MG63 (cell line): ENCODE data around the gene NSD2. TPM values are rescaled to one million over a fixed set of nuclear protein-coding genes. Genes with fewer than 3 reads are reported as not detected.
"Not testable (repeated sequence)": the region's sequence is repeated elsewhere in the genome, so short reads cannot be mapped to it uniquely, and the experiment has no call there.

Source experiments
- DNase-seq: peaks from one replicate; pipeline ENCODE4 v3.0.0-alpha.2; 2020
- H3K27me3 ChIP-seq: fragments of 250-450 bp; sonication (Bioruptor Pico); 2 replicates; pipeline ENCODE4 v1.5.1; 2020; ENCODE audit warnings: mild to moderate bottlenecking, moderate library complexity
- H3K36me3 ChIP-seq: fragments of 250-450 bp; sonication (Bioruptor Pico); 2 replicates; pipeline ENCODE4 v1.5.1; 2020; ENCODE audit warnings: mild to moderate bottlenecking, moderate library complexity
- H3K4me3 ChIP-seq: fragments of 250-450 bp; sonication (Bioruptor Pico); 2 replicates; pipeline ENCODE4 v1.5.1; 2020; ENCODE audit warnings: mild to moderate bottlenecking, moderate library complexity
- H3K9me3 ChIP-seq: fragments of 250-450 bp; sonication (Bioruptor Pico); 2 replicates; pipeline ENCODE4 v1.5.1; 2020; ENCODE audit warnings: mild to moderate bottlenecking, moderate library complexity
- total RNA-seq: library from RNA; depleted of rRNA; stranded (reverse); fragments of >200 nt; shearing (Covaris generic); gene quantifications from 2 replicates; pipeline ENCODE4 v1.2.3, GENCODE V29; 2014; ENCODE audit warnings: low replicate concordance; rRNA removed

The NSD2 gene
- 34.1 and 39.9 TPM in 2 replicates for total RNA-seq

DNA sequence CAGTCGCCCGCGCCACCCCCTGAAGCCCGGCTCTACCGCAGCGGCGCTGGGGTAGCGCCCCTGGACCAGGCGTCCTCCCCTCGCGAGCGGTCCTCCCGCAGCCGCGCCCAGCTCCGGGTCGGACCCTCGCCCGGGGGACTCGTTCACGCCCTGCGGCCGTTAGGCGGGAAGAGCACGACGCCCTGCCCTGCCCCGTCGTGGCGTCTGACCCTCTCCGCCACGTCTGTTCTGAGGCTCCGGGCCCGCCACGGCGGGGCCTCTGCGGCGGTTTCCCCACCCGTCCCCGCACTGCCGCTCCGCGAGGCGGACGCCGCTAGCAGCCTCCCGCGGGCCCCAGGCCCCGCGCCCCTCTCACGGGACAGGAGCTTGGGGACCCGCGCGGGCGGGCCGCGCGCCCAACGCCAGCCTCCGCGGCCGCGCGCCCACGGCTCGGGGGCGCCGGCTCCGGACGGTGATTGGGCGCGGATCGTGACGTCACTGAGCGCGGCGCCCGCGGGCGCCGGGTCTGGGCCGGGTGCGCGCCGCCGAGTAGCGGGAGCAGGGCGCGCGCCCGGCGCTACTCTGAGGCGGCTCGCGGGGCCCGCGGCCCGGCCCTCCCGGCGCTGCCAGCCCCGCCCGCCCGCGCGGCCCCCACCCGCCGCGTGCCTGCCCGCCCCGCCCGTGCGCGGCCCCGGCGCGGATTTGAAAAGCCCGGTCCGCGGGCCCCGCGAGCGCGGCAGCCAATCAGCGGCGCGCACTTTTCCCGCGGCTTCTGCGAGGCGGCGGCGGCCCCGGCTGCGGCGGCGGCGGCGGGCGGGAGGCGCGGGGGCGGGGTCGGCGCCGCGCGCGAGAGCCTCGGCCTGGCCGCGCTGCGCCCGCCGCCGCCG lies at the start of gene NSD2:
TSS of gene NSD2 (plus strand) at position 816 of the 866 bp plus-strand sequence. CDS start 29,262 bp downstream, outside the sequence.
- DNase-seq: peak; percentile 88
- Histone ChIP-seq H3K27me3 (no peaks in the 10 kb centered on the region), H3K9me3 (no peaks in the 10 kb centered on the region), H3K4me3 (peak within 1 kb of the TSS; percentile 67), H3K36me3 (no peaks in the 10 kb centered on the region; the same call in 1 of the 2 replicates)

DNA sequence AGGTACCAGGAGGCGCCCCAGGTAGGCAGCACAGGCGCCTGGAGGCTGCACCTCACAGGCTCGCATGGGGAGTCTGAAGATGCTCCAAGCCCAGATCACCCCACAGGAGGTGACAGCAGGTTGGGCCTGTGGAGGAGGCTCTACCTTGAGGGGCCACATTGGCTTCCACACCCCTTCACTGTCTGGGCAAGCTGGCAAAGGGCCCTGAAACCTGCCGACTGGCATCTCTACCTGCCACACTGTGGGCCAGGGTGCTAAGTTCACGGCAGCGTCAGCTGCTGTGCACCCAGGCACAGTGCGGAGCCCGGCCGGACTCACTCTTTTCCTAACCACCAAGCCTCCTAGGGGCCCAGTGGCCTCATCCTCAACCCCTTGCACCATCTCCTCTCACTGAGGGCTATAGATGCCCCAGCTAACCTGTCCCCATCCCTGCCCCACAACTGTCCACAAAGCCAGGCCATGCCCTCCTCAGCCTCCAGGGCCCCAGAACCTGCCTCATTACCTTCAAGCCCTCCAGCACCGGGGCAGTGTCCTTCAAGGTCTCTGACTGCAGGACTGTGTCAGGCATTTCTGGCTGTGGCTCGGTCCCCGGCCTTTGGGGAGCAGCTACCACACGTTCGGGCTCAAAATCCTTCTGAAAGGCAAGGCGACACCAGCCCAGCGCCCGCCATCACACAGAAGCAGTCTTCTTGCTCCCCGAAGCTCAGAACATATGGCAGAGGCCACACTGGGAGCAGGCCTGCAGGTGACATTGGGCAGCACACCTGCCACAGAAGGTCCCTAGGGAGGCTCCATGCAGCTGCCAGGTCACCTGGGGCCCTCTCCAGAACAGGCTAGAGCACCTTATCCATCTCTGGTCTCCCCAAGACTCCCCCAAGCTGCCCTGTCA lies 49.3 kb upstream of the NSD2 start:
- no peak for DNase-seq
- Histone ChIP-seq H3K9me3 (no peaks in the 10 kb centered on the region), H3K36me3 (no peaks in the 10 kb centered on the region; the same call in 1 of the 2 replicates), H3K27me3 (no peaks in the 10 kb centered on the region), H3K4me3 (no peak overlapping the region)

DNA sequence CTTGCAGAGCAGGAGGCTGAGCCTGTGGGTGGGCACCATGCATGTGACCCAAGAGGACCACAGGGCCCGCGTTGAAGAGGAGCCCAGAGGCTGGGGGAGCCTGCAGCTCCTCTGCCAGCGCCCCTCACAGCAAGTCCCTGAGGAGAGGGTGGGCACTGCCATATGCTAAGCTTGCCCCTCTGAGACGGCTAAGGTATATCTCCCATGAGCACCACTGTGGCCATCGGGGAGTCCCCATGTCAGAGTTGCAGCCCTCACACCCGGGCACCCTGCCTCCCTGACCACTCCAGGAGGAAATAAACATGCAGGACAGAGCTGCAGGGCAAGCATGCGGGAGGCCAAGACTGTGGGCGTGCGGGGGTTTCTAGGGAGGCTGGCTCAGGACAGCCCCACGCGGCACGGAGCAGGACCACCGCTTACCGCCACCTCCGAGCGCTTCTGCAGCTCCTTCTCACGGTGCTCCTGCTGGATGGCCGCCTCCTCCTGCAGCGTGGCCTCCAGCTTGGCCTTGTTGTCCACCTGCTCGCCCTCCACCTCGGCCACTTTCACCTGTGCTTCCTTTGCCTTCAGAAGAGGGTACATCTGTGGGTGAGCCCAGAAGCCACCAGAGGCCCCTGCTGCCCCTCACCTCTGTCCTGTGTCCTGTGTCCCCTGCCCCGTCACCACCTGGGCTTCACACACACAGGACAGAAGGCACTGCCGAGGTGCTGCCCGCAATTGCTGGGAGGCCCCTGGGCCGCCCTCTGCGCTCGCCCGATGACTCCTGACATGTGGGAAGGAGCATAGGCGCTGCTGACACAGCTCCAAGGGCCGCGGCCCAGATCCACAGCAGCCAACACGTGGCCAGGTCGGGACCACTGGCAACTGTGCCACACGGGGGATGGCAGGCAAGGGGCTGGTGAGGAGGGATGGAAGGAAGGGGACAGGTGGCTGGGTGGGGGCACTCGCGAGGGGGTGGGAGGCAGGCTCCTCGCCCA lies 48.3 kb upstream of the NSD2 start:
- no peaks in the 10 kb centered on the region for H3K27me3 ChIP-seq
- H3K9me3 ChIP-seq: no peaks in the 10 kb centered on the region
- H3K36me3 ChIP-seq: no peaks in the 10 kb centered on the region; the same call in 1 of the 2 replicates
- H3K4me3 ChIP-seq: no peak overlapping the region
- no peak for DNase-seq

DNA sequence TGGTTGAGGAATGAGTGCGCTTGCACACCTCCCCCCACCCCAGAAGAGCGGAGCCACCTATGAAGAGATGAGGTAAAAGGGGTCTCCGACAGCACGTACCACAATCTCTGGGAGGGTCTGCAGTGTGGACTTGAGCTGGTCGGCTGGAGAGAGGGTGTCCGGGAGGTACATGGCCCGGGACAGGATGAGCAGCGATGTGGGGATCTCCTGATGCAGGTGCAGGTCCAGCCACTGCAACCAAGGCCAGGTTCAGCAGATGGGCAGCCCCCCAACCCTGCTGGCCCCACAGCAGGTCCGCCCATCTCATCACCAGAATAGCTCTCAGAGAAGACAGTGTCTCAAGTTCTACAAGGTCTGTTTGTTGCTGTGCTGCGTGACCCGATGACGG lies 47.7 kb upstream of the NSD2 start:
- Histone ChIP-seq H3K36me3 (no peaks in the 10 kb centered on the region; the same call in 1 of the 2 replicates), H3K4me3 (no peak overlapping the region)

DNA sequence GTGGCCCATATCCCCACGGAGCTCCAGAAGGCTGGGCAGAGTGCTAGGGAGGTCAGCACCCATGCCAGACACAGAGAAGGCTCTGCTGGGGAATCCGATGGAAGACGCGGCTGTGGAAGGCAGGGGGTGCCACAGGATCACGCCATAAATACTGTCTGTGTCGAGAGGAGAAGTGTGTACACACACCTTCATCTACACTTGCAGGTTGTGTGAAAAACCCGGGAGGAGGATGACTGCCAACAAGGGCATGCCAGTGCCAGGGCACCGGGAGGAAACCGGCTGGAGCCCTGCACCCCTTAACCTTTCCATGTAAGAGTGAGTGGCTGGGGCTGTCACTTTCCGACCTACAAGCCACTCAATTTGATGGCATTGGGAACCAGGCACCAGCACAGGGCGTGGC lies 46.4 kb upstream of the NSD2 start:
- no peak overlapping the region for H3K4me3 ChIP-seq
- H3K36me3 ChIP-seq: no peaks in the 10 kb centered on the region; the same call in 1 of the 2 replicates
- H3K9me3 ChIP-seq: no peaks in the 10 kb centered on the region
- H3K27me3 ChIP-seq: no peaks in the 10 kb centered on the region
- DNase-seq: no peak

More for the DNA sequence above, 47.7 kb upstream of the NSD2 start:
- no peaks in the 10 kb centered on the region for H3K27me3 ChIP-seq
- DNase-seq: no peak
- no peaks in the 10 kb centered on the region for H3K9me3 ChIP-seq

DNA sequence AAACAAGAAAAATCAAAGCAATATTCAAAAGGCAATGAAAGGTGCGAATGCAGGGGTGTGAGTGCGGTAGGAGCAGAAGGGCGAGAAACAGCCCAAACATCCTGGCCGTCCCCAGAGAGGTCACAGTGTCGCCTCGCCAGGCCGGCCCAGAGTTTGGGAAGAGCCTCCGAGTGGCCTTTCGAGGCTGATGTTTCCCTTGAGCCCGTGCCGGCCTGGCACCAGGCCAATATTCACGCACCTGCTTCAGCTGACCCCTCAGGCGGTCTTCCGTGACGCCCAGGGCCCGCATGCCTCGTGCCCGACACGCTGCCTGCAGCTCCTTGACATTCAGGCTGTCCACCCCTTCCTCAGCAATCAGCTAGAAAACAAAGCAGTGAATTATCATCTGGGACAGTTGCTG lies 45.9 kb upstream of the NSD2 start:
- Histone ChIP-seq H3K36me3 (no peaks in the 10 kb centered on the region; the same call in 1 of the 2 replicates), H3K4me3 (no peak overlapping the region), H3K27me3 (no peaks in the 10 kb centered on the region), H3K9me3 (no peaks in the 10 kb centered on the region)
- no peak for DNase-seq

DNA sequence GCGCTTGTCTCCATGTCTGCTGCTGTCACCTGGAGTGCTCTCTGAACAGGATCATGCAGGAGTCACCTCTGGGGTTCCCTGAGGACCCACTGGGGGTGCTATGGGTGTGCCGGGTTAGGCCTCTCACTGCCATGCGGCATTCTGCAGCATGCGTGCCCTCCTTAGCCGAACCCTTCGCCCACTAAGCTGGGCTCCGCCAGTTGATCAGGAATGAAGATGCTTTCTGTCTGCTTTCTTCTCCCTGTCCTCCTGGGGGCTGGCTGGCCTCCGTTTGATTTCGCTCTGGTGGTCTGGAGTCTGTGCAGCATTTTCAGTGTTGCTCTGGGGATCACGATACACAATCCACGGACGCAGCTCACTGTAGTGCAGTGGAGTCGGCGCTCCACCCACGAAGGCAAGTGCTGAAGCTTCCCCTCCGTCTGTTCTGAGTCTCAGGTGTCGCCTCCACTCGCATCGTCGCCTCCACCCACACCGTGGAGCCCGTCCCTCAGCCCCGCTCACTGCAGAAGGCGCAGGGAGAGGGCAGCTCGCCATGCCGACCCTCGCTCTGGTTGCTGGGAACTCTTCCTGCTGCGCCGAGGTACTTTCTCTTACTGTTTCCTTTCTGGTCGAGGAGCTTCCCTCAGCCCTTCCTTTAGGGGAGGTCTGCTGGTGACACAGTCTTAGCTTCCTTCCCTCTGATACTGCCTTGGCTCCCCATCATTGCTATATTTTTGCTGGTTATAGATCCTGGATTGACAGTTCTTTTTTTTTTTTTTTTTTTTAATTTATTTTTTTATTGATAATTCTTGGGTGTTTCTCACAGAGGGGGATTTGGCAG lies 44.5 kb upstream of the NSD2 start:
- no peak for DNase-seq
- Histone ChIP-seq H3K36me3 (no peaks in the 10 kb centered on the region; the same call in 1 of the 2 replicates), H3K4me3 (no peak overlapping the region), H3K9me3 (no peaks in the 10 kb centered on the region), H3K27me3 (no peaks in the 10 kb centered on the region)

DNA sequence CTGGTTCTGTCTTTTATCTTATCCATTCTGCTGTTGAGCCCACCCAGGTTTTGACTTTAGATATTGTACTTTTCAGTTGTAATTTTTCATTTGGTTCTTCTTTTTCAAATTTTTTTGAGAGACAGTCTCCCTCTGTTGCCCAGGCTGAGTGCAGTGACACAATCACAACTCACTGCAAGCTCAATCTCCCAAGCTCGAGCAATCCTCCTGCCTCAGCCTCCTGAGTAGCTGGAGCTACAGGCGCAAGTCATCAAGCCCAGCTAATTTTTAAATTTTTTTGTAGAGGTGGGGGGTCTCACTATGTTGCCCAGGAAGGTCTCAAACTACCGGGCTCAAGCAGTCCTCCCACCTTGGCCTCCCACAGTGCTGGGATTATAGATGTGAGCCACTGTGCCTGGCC lies 41.0 kb upstream of the NSD2 start:
- H3K27me3 ChIP-seq: no peaks in the 10 kb centered on the region
- no peak overlapping the region for H3K4me3 ChIP-seq
- no peak for DNase-seq
- peaks cover 5% of the 10 kb centered on the region; the same call in 1 of the 2 replicates for H3K36me3 ChIP-seq
- no peaks in the 10 kb centered on the region for H3K9me3 ChIP-seq

DNA sequence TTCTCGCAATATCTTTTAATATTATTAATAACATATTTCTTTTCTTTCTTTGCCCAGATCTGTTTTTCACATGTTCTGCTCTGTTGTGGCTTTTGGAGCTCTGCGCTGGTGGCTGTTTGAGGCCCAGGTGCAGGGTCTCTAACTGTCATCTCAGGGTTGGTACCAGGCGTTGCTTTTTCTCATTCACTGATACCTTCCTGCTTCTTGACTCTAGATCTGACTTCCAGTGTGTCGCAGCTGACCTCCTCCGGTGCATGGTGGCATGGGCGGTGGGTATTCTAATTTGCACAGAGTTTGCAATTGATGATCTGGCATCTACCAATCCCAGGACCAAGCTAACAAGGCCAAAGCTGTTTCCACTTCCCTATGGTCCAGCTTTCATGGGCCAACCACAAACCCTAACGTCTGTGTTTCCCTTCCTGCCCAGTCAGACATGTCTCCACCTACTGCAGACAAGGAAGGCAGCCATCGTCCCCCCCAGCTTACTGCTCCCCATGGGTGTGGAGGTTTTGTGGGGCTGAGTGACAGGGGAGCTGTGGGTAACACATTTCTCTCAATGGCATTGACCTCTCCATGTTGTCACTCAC lies 40.5 kb upstream of the NSD2 start:
- H3K27me3 ChIP-seq: no peaks in the 10 kb centered on the region
- no peak for DNase-seq
- no peak overlapping the region for H3K4me3 ChIP-seq
- no peaks in the 10 kb centered on the region for H3K9me3 ChIP-seq
- H3K36me3 ChIP-seq: peaks cover 5% of the 10 kb centered on the region; the same call in 1 of the 2 replicates

DNA sequence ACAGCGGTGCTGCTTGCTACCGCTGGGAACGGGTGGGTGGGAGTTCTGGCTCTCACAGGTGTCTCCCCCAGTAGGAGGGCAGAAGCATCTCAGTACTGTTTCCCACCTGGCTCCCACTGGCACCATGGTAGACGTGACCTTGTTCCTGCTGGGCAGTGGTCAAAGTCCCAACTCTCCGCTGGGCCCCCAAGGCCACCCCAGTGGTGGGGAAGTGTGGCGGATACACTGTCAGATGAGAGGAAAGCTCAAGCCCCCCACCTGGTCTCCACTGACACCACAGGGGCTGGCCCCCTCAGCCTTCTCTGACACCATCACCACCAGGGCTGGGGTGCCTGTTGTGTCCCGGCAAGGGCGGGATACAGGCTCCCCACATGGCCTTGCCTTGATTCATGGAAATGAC lies 39.9 kb upstream of the NSD2 start:
- Histone ChIP-seq H3K9me3 (no peaks in the 10 kb centered on the region), H3K36me3 (peaks cover 9% of the 10 kb centered on the region; the same call in 1 of the 2 replicates), H3K27me3 (no peaks in the 10 kb centered on the region), H3K4me3 (no peak overlapping the region)
- DNase-seq: no peak

DNA sequence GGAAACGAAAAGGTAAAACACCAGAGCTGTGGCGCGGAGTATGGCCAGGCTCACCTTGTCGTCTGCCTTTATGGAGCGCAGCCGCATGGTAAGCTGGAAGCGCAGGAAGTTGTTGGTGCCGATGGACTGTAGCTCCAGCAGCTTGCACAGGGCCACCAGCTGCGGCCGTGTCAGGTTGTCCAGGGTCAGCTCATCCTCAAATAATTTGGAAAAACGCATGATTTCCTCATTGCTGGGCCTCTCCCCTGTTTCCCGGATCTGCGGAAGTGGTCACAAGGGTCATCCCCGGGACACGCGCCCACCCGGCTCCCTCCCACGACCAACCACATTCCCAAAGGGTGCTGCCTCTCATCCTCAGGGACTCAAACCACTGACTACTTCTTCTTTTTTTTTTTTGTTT lies 38.5 kb upstream of the NSD2 start:
- Histone ChIP-seq H3K36me3 (peaks cover 12% of the 10 kb centered on the region; the same call in 1 of the 2 replicates), H3K4me3 (no peak overlapping the region), H3K27me3 (no peaks in the 10 kb centered on the region), H3K9me3 (no peaks in the 10 kb centered on the region)
- DNase-seq: no peak

DNA sequence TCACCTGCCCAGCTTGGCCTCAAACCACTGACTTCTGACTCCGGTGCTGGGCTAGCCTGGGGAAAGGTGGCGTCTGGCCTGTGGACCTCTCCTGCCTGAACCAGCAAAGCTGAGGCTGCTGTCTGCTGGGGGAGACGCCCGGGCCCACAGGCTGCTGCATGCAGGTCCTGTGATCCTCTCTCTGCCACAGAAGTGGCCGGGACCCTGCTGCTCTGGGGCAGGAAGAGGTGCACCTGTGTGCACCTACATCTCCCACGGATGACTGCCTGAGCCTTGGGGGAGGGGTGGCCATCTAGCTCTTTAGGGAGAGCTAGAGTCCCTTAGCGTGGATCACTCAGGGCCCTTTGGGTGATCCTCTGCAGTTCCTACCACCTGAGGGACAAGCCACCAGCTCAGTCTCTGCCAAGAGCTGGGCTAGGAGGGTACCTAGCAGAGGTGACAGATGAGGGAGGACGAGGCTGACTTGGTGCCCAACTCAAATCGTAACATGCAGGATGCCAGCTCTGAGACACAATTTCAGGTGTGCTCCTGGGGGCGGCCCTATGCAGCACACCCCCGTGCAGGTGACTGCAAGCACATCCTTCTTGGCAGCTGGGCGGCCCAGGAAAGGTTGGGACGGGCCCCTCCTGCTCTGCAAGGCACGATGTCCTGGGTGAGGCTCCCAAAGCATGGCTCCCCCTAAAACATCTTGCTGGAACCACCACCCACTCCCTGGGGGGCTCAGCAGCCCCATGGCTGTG lies 37.7 kb upstream of the NSD2 start:
- Histone ChIP-seq H3K36me3 (peaks cover 12% of the 10 kb centered on the region; the same call in 1 of the 2 replicates), H3K4me3 (no peak overlapping the region), H3K27me3 (no peaks in the 10 kb centered on the region), H3K9me3 (no peaks in the 10 kb centered on the region)
- DNase-seq: no peak

DNA sequence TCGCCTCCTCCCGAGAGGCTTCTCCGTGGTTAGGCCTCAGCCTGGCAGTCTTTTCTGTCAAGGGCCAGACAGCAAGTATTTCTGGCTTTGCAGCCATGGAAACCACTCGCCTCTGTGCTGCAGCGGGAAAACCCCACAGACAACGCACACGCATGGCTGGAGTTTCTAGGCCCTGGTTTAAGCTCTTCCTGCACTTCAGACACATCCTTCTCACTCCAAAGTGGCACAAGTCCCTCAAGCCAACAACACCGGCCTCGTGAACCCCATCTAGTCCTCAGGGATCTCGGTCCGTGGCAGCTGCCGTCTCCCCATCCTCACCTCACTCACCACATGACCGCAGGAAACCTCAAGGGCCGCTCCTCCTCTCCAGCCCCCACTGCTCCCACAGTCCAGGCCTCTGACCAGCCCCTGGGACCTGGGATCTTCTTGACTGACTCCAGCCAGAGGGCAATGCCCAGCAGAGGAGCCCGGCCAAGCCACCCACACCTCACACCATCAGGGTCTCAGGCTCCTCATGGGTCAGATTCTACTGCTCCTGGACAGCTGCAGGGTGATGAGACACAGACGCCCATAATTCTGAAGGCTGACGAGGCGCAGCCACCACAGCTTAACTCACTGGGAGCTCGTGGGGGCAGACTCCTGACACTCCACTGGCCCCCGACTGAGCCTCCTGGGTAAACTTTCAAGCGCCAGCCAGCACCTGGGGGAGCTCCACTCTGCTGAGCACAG lies 37.0 kb upstream of the NSD2 start:
- H3K4me3 ChIP-seq: no peak overlapping the region
- no peaks in the 10 kb centered on the region for H3K27me3 ChIP-seq
- H3K9me3 ChIP-seq: no peaks in the 10 kb centered on the region
- no peak for DNase-seq
- peaks cover 14% of the 10 kb centered on the region; the same call in 1 of the 2 replicates for H3K36me3 ChIP-seq

DNA sequence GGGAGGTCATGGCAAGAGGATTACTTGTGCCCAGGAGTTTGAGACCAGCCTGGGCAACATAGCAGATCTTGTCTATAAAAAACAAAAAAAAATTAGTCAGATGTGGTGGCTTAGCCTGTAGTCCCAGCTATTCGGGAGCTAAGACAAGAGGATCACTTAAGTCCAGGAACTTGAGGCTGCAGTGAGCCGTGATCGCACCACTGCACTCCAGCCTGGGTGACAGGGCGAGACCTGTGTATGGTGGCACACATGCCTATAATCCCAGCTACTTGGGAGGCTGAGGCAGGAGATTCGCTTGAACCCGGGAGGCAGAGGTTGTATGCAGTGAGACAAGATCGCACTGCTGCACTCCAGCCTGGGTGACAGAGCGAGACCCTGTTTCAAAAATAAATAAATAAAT lies 35.4 kb upstream of the NSD2 start:
- not testable (repeated sequence) for H3K27me3 ChIP-seq
- peaks cover 17% of the 10 kb centered on the region; the same call in 1 of the 2 replicates for H3K36me3 ChIP-seq

More for the DNA sequence above, 35.4 kb upstream of the NSD2 start:
- H3K9me3 ChIP-seq, DNase-seq, H3K4me3 ChIP-seq: not testable (repeated sequence)
